C4-2B (cell line): ENCODE data around the gene PNLIPRP3.
"Not testable (repeated sequence)": the region's sequence is repeated elsewhere in the genome, so short reads cannot be mapped to it uniquely, and the experiment has no call there.

ENCODE experiments used
- H3K27ac ChIP-seq: fragments of 450-650 bp; 2 replicates; pipeline ENCODE4 v1.5.1; 2017
- ZFX ChIP-seq: fragments of 450-650 bp; IDR thresholded peaks from 2 replicates; pipeline ENCODE4 v1.6.1; 2017
- TF ChIP-seq, protein P1 (sequence below): fragments of 450-650 bp; conservative IDR thresholded peaks from 2 replicates; pipeline ENCODE4 v1.5.1; 2017; ENCODE audit warnings: mild to moderate bottlenecking

The PNLIPRP3 gene

GRCh38 chr10:116427671-116428070, at the start of gene PNLIPRP3:
Gene PNLIPRP3 (plus strand): TSS chr10:116427847. CDS start chr10:116428013, 166 bp downstream.
- no peak within 1 kb of the TSS; the same call in 1 of the 2 replicates for H3K27ac ChIP-seq
- TF ChIP-seq ZFX = no peak
- TF ChIP-seq, protein P1, sequence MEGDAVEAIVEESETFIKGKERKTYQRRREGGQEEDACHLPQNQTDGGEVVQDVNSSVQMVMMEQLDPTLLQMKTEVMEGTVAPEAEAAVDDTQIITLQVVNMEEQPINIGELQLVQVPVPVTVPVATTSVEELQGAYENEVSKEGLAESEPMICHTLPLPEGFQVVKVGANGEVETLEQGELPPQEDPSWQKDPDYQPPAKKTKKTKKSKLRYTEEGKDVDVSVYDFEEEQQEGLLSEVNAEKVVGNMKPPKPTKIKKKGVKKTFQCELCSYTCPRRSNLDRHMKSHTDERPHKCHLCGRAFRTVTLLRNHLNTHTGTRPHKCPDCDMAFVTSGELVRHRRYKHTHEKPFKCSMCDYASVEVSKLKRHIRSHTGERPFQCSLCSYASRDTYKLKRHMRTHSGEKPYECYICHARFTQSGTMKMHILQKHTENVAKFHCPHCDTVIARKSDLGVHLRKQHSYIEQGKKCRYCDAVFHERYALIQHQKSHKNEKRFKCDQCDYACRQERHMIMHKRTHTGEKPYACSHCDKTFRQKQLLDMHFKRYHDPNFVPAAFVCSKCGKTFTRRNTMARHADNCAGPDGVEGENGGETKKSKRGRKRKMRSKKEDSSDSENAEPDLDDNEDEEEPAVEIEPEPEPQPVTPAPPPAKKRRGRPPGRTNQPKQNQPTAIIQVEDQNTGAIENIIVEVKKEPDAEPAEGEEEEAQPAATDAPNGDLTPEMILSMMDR = no peak

- TF ChIP-seq, protein P1 = no peak
- no peak overlapping the region for H3K27ac ChIP-seq
These were observed 45.4 kb upstream of the PNLIPRP3 start for GRCh38 chr10:116382290-116382689.

DNA sequence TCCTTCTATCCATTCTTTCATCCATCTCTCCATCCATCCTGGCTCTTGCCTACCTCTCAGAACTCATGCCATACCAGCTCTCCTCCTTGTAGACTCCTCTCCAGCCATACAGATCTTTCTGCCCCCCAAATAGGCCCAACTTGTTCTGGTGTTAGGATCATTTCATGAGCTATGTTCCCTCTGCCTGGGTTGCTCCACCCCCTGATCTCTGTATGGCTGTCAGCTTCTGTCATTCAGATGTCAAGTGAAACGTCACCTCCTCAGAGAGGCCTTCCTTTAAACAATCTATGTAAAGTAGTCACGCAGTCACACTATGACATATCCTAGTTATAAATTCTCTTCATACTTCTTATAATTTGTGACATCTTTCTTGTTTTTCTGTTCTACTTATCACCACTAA, 42.3 kb upstream of the PNLIPRP3 start:
- TF ChIP-seq ZFX = no peak
- TF ChIP-seq, protein P1 = no peak
- H3K27ac ChIP-seq = no peak overlapping the region

DNA sequence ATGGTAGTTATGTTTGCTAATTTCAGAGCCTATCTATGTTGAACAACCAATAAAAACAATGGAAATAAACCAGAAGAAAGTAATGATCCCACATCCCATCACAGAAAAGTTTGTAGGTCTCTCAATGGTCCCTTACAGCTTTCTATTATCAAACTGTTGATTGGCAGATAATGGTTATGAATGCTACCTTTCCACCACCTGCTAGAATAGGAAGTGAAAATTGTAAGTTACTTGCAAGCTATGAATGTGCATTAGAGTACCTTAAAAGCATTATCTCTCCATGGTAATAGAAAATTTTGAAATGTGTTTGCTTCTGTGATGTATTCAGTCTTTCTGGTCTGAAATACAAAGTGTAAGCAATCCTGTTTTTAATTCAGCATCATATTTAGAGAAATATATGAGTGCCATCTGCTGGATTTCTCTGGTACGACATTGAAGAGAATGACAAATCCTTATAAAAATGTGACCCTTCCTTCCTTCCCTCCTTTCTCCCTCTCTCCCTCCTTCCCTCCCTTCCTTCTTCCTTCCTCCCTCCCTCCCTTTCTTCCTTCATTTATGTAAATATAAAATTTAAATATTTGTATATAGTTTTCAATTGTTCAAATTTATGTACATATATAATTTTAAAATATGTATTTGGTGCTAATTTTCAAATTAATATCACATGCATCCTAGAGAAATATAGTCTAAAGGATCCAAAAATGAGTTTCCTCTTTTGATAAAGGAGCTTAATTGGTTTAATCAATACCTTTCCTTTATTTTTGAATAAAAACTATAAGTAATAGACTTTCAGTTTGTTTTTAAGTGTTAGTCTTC, 41.4 kb upstream of the PNLIPRP3 start:
- no peak overlapping the region for H3K27ac ChIP-seq
- no peak for TF ChIP-seq ZFX
- TF ChIP-seq, protein P1 = peak; percentile 73

- H3K27ac ChIP-seq = not testable (repeated sequence)
These were observed 34.3 kb upstream of the PNLIPRP3 start for GRCh38 chr10:116393246-116393831.

- TF ChIP-seq ZFX = no peak
- TF ChIP-seq, protein P1 = no peak
- no peak overlapping the region for H3K27ac ChIP-seq
These were observed 32.2 kb upstream of the PNLIPRP3 start for GRCh38 chr10:116395223-116395985.

DNA sequence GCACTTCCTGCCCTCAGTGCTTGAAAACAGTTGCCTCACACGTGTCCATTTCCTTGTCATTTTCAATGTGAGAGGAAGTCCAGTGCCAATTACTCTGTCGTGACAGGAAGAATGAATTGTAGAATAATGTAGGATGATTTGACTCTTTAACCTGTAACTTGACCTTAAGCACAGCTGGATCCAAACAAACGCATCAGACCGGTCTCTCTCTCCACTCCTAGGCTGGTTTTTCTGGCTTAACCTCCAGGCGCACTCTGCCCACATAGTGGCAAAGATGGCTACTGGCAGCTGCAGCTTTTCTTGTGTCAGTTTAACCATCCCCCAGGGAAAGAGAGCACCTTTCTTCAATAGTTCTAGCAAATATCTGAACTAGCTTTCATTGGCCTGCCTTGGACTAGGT, 29.4 kb upstream of the PNLIPRP3 start:
- TF ChIP-seq ZFX = no peak
- TF ChIP-seq, protein P1 = no peak
- no peak overlapping the region for H3K27ac ChIP-seq
